GM12874 (cell line): ENCODE measurements around the gene UBTF.

Experiments
- TF ChIP-seq, protein P1 (sequence below): IDR thresholded peaks from 2 replicates; pipeline ENCODE4 v1.5.1; 2011; ENCODE audit warnings: low read depth, mild to moderate bottlenecking, control low read depth, low read length, moderate library complexity; ENCODE audit not compliant: insufficient read depth

Gene UBTF

GRCh38 chr17:44235583-44235936, 16.1 kb upstream of the UBTF start:
- TF ChIP-seq, protein P1, sequence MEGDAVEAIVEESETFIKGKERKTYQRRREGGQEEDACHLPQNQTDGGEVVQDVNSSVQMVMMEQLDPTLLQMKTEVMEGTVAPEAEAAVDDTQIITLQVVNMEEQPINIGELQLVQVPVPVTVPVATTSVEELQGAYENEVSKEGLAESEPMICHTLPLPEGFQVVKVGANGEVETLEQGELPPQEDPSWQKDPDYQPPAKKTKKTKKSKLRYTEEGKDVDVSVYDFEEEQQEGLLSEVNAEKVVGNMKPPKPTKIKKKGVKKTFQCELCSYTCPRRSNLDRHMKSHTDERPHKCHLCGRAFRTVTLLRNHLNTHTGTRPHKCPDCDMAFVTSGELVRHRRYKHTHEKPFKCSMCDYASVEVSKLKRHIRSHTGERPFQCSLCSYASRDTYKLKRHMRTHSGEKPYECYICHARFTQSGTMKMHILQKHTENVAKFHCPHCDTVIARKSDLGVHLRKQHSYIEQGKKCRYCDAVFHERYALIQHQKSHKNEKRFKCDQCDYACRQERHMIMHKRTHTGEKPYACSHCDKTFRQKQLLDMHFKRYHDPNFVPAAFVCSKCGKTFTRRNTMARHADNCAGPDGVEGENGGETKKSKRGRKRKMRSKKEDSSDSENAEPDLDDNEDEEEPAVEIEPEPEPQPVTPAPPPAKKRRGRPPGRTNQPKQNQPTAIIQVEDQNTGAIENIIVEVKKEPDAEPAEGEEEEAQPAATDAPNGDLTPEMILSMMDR: no peak

GRCh38 chr17:44233582-44233981, 14.1 kb upstream of the UBTF start:
- TF ChIP-seq, protein P1: no peak

DNA sequence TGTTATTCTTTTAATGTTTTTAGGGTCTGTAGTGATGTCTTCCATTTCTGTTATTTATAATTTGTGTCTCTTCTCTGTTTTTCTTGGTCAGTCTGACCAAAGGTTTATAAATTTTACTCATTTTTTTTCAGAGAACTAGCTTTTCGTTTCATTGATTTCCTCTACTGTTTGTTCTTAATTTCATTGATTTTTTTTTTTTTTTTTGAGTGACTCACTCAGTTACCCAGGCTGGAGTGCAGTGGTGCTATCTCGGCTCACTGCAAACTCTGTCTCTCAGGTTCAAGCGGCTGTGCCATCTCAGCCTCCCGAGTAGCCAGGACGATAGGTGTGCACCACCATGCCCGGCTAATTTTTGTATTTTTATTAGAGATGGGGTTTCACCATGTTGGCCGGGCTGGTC, 12.6 kb upstream of the UBTF start:
- TF ChIP-seq, protein P1: no peak

DNA sequence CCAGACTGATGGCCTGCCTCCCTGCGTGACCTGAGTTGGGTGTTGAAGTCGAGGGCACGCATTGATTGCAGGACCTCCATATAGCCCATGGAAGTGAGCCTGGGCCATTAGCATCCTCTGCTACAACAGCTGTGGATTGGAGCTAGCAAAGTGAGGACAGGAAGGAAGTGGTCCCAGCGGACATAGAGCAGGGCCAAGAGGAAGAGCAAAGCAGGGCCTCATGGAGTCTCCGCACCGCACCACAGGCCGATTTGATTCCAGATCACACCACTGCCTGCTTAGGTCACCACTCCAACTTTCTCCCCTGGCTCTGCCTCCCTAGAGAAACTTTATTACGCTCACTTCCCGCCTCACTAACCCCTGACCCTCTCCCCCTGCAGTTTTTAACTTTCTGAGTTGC, 10.7 kb upstream of the UBTF start:
- TF ChIP-seq, protein P1: no peak

DNA sequence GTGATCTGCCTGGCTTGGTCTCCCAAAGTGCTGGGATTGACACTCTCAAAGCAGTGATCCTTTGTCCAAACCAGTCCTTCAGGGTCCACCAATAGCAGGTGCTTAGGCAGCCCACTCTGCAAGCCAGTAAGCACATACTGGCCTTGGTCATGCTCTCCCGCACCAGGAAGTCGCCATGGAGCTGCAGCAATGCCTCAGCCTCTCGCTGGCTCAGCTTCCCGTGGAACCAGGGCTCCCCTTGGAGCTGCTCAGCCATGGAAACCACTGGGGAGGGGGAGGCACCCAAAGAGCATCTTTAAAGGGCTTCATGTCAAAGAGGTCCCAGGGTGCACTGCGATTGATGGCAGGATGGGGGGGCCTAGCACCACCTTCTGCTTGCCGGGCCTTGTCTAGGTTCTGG, 9.6 kb upstream of the UBTF start:
- TF ChIP-seq, protein P1: no peak

DNA sequence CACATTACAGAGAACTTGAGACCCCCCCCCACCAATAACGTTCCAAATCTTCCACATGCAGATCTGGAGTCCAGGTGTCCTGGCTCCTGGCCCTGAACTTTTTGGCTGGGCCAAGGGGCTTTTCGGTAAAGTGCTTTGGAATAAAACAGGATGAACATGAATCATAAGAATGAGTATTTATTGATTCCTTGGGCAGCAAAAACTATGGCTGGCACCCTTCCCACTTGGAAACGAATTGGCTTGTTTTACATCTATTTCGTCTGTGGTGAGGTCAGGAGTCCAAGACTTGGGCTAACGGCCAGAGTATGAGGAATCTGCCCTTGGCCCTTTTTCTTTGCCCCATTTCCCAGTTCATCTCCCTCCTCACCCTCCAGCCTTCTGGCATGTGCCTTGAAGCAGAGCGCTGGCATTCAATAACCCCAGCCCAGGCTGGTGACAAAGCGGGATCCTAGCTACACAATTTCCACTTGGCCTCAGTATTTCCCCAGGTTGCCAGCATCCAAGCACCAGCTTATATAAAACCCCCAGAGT, 4.1 kb upstream of the UBTF start:
- TF ChIP-seq, protein P1: no peak

GRCh38 chr17:44222112-44222869, 2.8 kb upstream of the UBTF start:
- TF ChIP-seq, protein P1: peak; percentile 26; the same call in 1 of the 2 replicates

DNA sequence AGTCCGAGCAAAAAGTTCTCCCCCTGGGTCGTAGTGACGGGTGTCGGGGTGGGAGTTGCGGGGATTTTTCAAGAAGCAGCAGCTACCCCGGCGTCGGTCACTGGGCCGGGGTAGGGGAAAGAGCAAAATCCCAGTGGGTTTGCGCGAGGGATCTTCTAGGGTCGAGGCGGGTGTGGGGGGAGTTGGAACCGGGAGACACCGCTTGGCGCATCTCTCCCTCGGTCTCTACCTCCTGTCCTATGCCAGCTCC, 2.3 kb upstream of the UBTF start:
- TF ChIP-seq, protein P1: no peak
